SK-N-SH (cell line): ENCODE data around the gene PCYT2. TPM values are rescaled to one million over a fixed set of nuclear protein-coding genes. Genes with fewer than 3 reads are reported as not detected.

Experiments
- CTCF ChIA-PET: fragments of 300-600, 350-600 bp; formaldehyde crosslinking; extraction: SDS; loops from one replicate; lab custom pipeline; 2021; lab: Yijun Ruan, JAX
- POLR2A ChIA-PET: fragments of 350-600 bp; sonication (Branson Sonifier 250); formaldehyde crosslinking; extraction: SDS; loops from one replicate; lab custom pipeline; 2020; ENCODE audit warnings: antibody characterized with exemption, inconsistent platforms; lab: Yijun Ruan, JAX
- DNase-seq: peaks from one replicate; pipeline ENCODE4 v3.0.0; 2012
- H2AFZ ChIP-seq: fragments of 200-600 bp; sonication (generic); 2 replicates; pipeline ENCODE4 v1.8.1; 2016; ENCODE audit warnings: antibody characterized with exemption, mild to moderate bottlenecking, low read depth
- H3F3A ChIP-seq: fragments of 200-600 bp; sonication (generic); replicated peaks from 2 replicates; pipeline ENCODE3; 2016; ENCODE audit warnings: antibody characterized with exemption, mild to moderate bottlenecking; ENCODE audit not compliant: insufficient read depth
- H3K27ac ChIP-seq, 2 experiments: fragments of 200-500 bp in 1 of 2; fragments of 200-600 bp in 1 of 2; sonication (Bioruptor generic) in 1 of 2; sonication (generic), shearing (Covaris generic) in 1 of 2; 2 replicates each; pipeline versions ENCODE4 v1.5.1 to v1.6.1; 2014 to 2016; ENCODE audit warnings: low read depth in 2 of 2, inconsistent platforms in 1 of 2, low read length in 1 of 2, mild to moderate bottlenecking in 1 of 2, mixed read lengths in 1 of 2
- H3K27me3 ChIP-seq: fragments of 200-600 bp; sonication (generic), shearing (Covaris generic); 2 replicates; pipeline ENCODE4 v1.6.1; 2016; ENCODE audit warnings: mixed run types; ENCODE audit not compliant: insufficient read depth
- H3K36me3 ChIP-seq, 2 experiments: fragments of 200-500 bp in 1 of 2; fragments of 200-600 bp in 1 of 2; sonication (Bioruptor generic) in 1 of 2; sonication (generic) in 1 of 2; replicated peaks in 1 of 2; 2 replicates each; pipeline versions ENCODE3 to v1.5.1; 2014 to 2016; ENCODE audit warnings: low read length in 1 of 2, mild to moderate bottlenecking in 1 of 2; ENCODE audit not compliant: insufficient read depth in 2 of 2, control insufficient read depth in 1 of 2
- H3K4me1 ChIP-seq, 2 experiments: fragments of 200-500 bp in 1 of 2; fragments of 200-600 bp in 1 of 2; sonication (Bioruptor generic) in 1 of 2; sonication (generic), shearing (Covaris generic) in 1 of 2; 2 replicates each; pipeline versions ENCODE4 v1.5.1 to v1.6.1; 2014 to 2016; ENCODE audit warnings: low read depth in 1 of 2, low read length in 1 of 2, mixed run types in 1 of 2; ENCODE audit not compliant: insufficient read depth in 2 of 2, control insufficient read depth in 1 of 2
- H3K4me2 ChIP-seq: fragments of 200-600 bp; sonication (generic), shearing (Covaris generic); 2 replicates; pipeline ENCODE4 v1.6.1; 2017; ENCODE audit warnings: mixed run types
- H3K4me3 ChIP-seq, 2 experiments: fragments of 200-500 bp in 1 of 2; fragments of 200-600 bp in 1 of 2; sonication (Bioruptor generic) in 1 of 2; sonication (generic), shearing (Covaris generic) in 1 of 2; 2 replicates each; pipeline versions ENCODE4 v1.5.1 to v1.8.1; 2014 to 2016; ENCODE audit warnings: low read depth in 2 of 2, inconsistent platforms in 1 of 2, low read length in 1 of 2, mild to moderate bottlenecking in 1 of 2, mixed read lengths in 1 of 2, moderate library complexity in 1 of 2
- H3K79me2 ChIP-seq: fragments of 200-600 bp; sonication (generic); 2 replicates; pipeline ENCODE4 v1.8.1; 2017; ENCODE audit warnings: mild to moderate bottlenecking; ENCODE audit not compliant: insufficient read depth
- H3K9ac ChIP-seq: fragments of 200-600 bp; sonication (generic); 2 replicates; pipeline ENCODE4 v1.6.1; 2017; ENCODE audit warnings: mixed run types
- H3K9me2 ChIP-seq: fragments of 200-600 bp; sonication (generic); 2 replicates; pipeline ENCODE4 v1.6.1; 2017; ENCODE audit warnings: mixed run types
- H3K9me3 ChIP-seq: fragments of 200-600 bp; sonication (generic); 2 replicates; pipeline ENCODE4 v1.6.1; 2017; ENCODE audit warnings: mixed run types, mild to moderate bottlenecking, moderate library complexity
- H4K20me1 ChIP-seq: fragments of 200-600 bp; sonication (generic); 2 replicates; pipeline ENCODE4 v1.6.1; 2017; ENCODE audit warnings: mild to moderate bottlenecking, mixed run types; ENCODE audit not compliant: insufficient read depth
- ELF1 ChIP-seq: IDR thresholded peaks from 2 replicates; pipeline ENCODE4 v1.4.0; 2012
- EP300 ChIP-seq, 2 experiments: IDR thresholded peaks; 2 replicates each; pipeline versions ENCODE4 v1.4.0 to v1.6.1; 2012; ENCODE audit warnings: borderline replicate concordance in 1 of 2, low read depth in 1 of 2, low read length in 1 of 2
- EZH2phosphoT487 ChIP-seq: fragments of 200-600 bp; sonication (generic); IDR thresholded peaks from 2 replicates; pipeline ENCODE4 v1.6.1; 2017; ENCODE audit warnings: low read depth, mixed run types, mild to moderate bottlenecking, antibody characterized with exemption, moderate library complexity, borderline replicate concordance
- FOXJ3 ChIP-seq: sonication (generic); formaldehyde crosslinking; IDR thresholded peaks from 2 replicates; pipeline ENCODE4 v1.5.1; 2020; ENCODE audit warnings: mild to moderate bottlenecking, missing genetic modification reagents
- GATA2 ChIP-seq: sonication (generic); formaldehyde crosslinking; IDR thresholded peaks from 2 replicates; pipeline ENCODE4 v1.5.0; 2020; ENCODE audit warnings: mild to moderate bottlenecking, missing genetic modification reagents
- JUND ChIP-seq: IDR thresholded peaks from 2 replicates; pipeline ENCODE4 v1.4.0; 2012
- MEF2A ChIP-seq: IDR thresholded peaks from 2 replicates; pipeline ENCODE4 v1.4.0; 2012; ENCODE audit warnings: low read depth, borderline replicate concordance
- NRF1 ChIP-seq: IDR thresholded peaks from 2 replicates; pipeline ENCODE4 v1.6.1; 2012; ENCODE audit warnings: low read depth, mild to moderate bottlenecking, low read length
- POLR2AphosphoS5 ChIP-seq: IDR thresholded peaks from 2 replicates; pipeline ENCODE4 v1.6.1; 2012; ENCODE audit warnings: low read depth, low read length
- RAD21 ChIP-seq: IDR thresholded peaks from 2 replicates; pipeline ENCODE4 v1.6.1; 2012; ENCODE audit warnings: mild to moderate bottlenecking, low read length
- RFX5 ChIP-seq: IDR thresholded peaks from 2 replicates; pipeline ENCODE4 v1.6.1; 2012; ENCODE audit warnings: mild to moderate bottlenecking, improper control_type of control experiment, low read length
- TAF1 ChIP-seq: IDR thresholded peaks from 2 replicates; pipeline ENCODE4 v1.6.1; 2012; ENCODE audit warnings: low read depth, mild to moderate bottlenecking, low read length, moderate library complexity, borderline replicate concordance
- TEAD4 ChIP-seq: IDR thresholded peaks from 2 replicates; pipeline ENCODE4 v1.4.0; 2012; ENCODE audit warnings: mild to moderate bottlenecking, borderline replicate concordance; ENCODE audit not compliant: insufficient read depth
- YY1 ChIP-seq: IDR thresholded peaks from 2 replicates; pipeline ENCODE4 v1.4.0; 2012; ENCODE audit warnings: low read depth, mild to moderate bottlenecking
- WGBS: methylation state at CpG from one replicate; pipeline ENCODE4 v1.1.6; 2017; ENCODE audit warnings: low lambda C conversion rate; 5-methylcytosine and 5-hydroxymethylcytosine counted together
- polyA plus RNA-seq, 3 experiments: library from polyadenylated mRNA; depleted of rRNA; stranded (reverse); fragments of >200 nt; gene quantifications; 2 replicates each; pipeline ENCODE4 v1.2.3, GENCODE V29; 2012
- TF ChIP-seq, protein P1 (sequence below): IDR thresholded peaks from 2 replicates; pipeline ENCODE4; 2012
- TF ChIP-seq, protein P2 (sequence below): IDR thresholded peaks from 2 replicates; pipeline ENCODE4 v1.4.0; 2012; ENCODE audit warnings: low read depth, borderline replicate concordance
- TF ChIP-seq, protein P3 (sequence below): IDR thresholded peaks from 2 replicates; pipeline ENCODE4 v1.4.0; 2012; ENCODE audit warnings: low read depth, borderline replicate concordance
- TF ChIP-seq, protein P4 (sequence below): fragments of 150-350 bp; IDR thresholded peaks from 2 replicates; pipeline ENCODE4 v1.6.1; 2016; ENCODE audit warnings: mild to moderate bottlenecking, low read depth, low read length
- TF ChIP-seq, protein P5 (sequence below): IDR thresholded peaks from 2 replicates; pipeline ENCODE4 v1.6.1; 2012; ENCODE audit warnings: mild to moderate bottlenecking, low read depth, low read length, moderate library complexity

The PCYT2 gene
- polyA plus RNA-seq, 1 of the 3 experiments (the other 2 are of a cell fraction): 46.2 TPM

DNA sequence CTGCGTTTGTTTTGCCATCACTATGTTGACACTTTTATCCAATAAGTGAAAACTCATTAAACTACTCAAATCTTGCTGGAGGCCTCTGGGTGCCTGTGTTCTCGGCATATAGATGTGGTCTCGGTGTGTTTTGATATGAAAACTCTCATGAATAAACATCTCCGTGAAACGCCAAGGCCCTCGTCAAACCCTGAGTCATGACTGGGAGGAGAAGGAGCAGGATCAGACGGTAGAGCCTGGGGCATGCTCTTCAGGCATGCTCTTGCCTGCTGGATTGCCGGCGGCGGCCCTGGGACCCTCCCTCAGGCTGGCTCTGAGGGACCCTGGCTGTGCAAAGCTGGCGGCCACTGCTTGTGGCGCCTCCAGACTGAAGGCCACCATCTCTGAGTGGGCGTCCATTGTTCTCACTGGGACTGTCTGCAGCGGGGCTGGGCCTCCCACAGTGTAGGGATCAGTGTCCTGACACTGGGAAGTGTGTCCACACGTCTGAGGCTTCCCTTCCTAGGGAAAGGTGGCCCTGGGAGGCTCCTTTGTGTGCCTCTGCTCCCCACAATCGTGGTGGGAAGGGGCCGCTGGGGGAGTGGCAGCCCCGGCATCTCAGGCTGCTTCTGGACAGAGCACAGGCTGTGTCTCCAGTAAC lies 10.9 kb downstream of the PCYT2 start:
- H3K27ac ChIP-seq: no peak overlapping the region
- H3K9me2 ChIP-seq: no peaks in the 10 kb centered on the region
- H3K4me1 ChIP-seq: peaks cover 3 to 10% of the 10 kb centered on the region in 2 experiments; a peak in 1 of 4 replicates
- no peak for DNase-seq
- no peak overlapping the region for H3K4me3 ChIP-seq
- no peak overlapping the region for H3K4me2 ChIP-seq
- whole genome bisulfite sequencing: 95% methylated on average over 14 of the region's 18 CpGs
- no peaks in the 10 kb centered on the region for H3K27me3 ChIP-seq
- H4K20me1 ChIP-seq: peaks cover 8% of the 10 kb centered on the region; the same call in 1 of the 2 replicates
- no peak overlapping the region for H2AFZ ChIP-seq
- TF ChIP-seq TAF1: no peak
- no peak for TF ChIP-seq RFX5
- TF ChIP-seq TEAD4: no peak
- no peak for TF ChIP-seq POLR2AphosphoS5
- TF ChIP-seq ELF1: no peak
- TF ChIP-seq EZH2phosphoT487: no peak
- TF ChIP-seq RAD21: no peak
- TF ChIP-seq GATA2 (CRISPR knock-in tag): no peak
- TF ChIP-seq, protein P1, sequence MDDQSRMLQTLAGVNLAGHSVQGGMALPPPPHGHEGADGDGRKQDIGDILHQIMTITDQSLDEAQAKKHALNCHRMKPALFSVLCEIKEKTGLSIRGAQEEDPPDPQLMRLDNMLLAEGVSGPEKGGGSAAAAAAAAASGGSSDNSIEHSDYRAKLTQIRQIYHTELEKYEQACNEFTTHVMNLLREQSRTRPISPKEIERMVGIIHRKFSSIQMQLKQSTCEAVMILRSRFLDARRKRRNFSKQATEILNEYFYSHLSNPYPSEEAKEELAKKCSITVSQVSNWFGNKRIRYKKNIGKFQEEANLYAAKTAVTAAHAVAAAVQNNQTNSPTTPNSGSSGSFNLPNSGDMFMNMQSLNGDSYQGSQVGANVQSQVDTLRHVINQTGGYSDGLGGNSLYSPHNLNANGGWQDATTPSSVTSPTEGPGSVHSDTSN: no peak
- TF ChIP-seq, protein P2, sequence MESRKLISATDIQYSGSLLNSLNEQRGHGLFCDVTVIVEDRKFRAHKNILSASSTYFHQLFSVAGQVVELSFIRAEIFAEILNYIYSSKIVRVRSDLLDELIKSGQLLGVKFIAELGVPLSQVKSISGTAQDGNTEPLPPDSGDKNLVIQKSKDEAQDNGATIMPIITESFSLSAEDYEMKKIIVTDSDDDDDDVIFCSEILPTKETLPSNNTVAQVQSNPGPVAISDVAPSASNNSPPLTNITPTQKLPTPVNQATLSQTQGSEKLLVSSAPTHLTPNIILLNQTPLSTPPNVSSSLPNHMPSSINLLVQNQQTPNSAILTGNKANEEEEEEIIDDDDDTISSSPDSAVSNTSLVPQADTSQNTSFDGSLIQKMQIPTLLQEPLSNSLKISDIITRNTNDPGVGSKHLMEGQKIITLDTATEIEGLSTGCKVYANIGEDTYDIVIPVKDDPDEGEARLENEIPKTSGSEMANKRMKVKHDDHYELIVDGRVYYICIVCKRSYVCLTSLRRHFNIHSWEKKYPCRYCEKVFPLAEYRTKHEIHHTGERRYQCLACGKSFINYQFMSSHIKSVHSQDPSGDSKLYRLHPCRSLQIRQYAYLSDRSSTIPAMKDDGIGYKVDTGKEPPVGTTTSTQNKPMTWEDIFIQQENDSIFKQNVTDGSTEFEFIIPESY: no peak
- no peak for TF ChIP-seq FOXJ3 (CRISPR knock-in tag)
- TF ChIP-seq EP300 (IDR thresholded peaks at IDR 0.05; ENCODE audit: borderline replicate concordance in 1 of 2, low read depth in 1 of 2, low read length in 1 of 2): no peak
- no peak for TF ChIP-seq NRF1
- no peak for TF ChIP-seq YY1
- TF ChIP-seq, protein P3, sequence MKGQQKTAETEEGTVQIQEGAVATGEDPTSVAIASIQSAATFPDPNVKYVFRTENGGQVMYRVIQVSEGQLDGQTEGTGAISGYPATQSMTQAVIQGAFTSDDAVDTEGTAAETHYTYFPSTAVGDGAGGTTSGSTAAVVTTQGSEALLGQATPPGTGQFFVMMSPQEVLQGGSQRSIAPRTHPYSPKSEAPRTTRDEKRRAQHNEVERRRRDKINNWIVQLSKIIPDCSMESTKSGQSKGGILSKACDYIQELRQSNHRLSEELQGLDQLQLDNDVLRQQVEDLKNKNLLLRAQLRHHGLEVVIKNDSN: no peak
- no peak for TF ChIP-seq MEF2A
- TF ChIP-seq, protein P4, sequence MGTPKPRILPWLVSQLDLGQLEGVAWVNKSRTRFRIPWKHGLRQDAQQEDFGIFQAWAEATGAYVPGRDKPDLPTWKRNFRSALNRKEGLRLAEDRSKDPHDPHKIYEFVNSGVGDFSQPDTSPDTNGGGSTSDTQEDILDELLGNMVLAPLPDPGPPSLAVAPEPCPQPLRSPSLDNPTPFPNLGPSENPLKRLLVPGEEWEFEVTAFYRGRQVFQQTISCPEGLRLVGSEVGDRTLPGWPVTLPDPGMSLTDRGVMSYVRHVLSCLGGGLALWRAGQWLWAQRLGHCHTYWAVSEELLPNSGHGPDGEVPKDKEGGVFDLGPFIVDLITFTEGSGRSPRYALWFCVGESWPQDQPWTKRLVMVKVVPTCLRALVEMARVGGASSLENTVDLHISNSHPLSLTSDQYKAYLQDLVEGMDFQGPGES: no peak
- TF ChIP-seq JUND: no peak
- TF ChIP-seq, protein P5, sequence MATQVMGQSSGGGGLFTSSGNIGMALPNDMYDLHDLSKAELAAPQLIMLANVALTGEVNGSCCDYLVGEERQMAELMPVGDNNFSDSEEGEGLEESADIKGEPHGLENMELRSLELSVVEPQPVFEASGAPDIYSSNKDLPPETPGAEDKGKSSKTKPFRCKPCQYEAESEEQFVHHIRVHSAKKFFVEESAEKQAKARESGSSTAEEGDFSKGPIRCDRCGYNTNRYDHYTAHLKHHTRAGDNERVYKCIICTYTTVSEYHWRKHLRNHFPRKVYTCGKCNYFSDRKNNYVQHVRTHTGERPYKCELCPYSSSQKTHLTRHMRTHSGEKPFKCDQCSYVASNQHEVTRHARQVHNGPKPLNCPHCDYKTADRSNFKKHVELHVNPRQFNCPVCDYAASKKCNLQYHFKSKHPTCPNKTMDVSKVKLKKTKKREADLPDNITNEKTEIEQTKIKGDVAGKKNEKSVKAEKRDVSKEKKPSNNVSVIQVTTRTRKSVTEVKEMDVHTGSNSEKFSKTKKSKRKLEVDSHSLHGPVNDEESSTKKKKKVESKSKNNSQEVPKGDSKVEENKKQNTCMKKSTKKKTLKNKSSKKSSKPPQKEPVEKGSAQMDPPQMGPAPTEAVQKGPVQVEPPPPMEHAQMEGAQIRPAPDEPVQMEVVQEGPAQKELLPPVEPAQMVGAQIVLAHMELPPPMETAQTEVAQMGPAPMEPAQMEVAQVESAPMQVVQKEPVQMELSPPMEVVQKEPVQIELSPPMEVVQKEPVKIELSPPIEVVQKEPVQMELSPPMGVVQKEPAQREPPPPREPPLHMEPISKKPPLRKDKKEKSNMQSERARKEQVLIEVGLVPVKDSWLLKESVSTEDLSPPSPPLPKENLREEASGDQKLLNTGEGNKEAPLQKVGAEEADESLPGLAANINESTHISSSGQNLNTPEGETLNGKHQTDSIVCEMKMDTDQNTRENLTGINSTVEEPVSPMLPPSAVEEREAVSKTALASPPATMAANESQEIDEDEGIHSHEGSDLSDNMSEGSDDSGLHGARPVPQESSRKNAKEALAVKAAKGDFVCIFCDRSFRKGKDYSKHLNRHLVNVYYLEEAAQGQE: no peak
- peaks cover 11% of the 10 kb centered on the region for H3K79me2 ChIP-seq
- H3K36me3 ChIP-seq: peaks cover 23 to 42% of the 10 kb centered on the region in 2 experiments
- H3K9me3 ChIP-seq: no peaks in the 10 kb centered on the region
- H3F3A ChIP-seq: peaks cover 45% of the 10 kb centered on the region
- CTCF ChIA-PET: interaction anchor here (1.9 kb wide), 1 partner anchor 31 kb away, joined by 7 read pairs; no protein-coding TSS in a partner anchor
- POLR2A ChIA-PET: interaction anchor here (1.4 kb wide), 1 partner anchor 31 kb away, joined by 3 read pairs; no protein-coding TSS in a partner anchor
- H3K9ac ChIP-seq: no peak overlapping the region
